ENCODE results near the gene ZC3H7A.
"Not testable (repeated sequence)": the region's sequence is repeated elsewhere in the genome, so short reads cannot be mapped to it uniquely, and the experiment has no call there.

ZC3H7A gene

DNA sequence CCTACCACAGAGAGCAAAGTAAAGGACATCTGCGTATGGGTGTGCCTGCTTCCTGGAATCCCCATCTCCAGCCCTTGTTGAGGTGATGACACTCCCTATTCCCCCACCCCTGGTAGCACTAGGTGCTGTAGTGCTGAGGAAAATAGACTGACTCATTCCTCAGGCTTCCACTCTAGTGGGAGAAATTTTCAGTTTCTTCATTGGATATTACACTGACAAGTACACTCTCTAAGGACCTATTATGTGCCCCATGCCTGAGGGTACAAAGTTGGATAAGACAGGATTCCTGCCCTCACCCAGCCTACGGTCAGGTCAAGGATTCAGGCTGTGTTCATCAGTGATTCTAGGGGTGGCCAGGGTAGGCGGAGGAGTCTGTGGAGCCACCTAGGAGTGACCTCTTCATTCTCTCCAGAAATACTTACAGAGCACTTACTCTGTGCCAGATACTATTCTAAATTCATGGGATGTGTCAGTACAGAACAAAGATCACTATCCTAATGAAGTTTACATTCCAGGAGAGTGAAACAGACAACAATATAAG is 4.5 kb upstream of the ZC3H7A start:
- peak; percentile 49 for DNase-seq (ENCODE audit: low read depth)

DNA sequence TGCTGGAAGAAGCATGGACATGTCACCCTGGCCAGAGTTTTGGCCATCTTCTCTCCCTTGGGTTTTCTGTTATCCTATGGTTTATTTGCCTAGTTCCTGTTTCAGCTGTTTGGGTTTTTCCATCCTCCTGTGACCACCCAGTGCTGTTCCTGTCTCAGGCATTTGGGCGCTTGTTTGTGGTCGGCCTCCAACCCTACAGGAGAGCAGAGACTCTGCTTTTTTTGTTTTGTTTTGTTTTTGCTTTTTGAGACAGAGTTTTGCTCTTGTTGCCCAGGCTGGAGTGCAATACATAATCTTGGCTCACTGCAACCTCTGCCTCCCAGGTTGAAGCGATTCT is 3.3 kb upstream of the ZC3H7A start:
- DNase-seq (ENCODE audit: low read depth) = no peak

DNA sequence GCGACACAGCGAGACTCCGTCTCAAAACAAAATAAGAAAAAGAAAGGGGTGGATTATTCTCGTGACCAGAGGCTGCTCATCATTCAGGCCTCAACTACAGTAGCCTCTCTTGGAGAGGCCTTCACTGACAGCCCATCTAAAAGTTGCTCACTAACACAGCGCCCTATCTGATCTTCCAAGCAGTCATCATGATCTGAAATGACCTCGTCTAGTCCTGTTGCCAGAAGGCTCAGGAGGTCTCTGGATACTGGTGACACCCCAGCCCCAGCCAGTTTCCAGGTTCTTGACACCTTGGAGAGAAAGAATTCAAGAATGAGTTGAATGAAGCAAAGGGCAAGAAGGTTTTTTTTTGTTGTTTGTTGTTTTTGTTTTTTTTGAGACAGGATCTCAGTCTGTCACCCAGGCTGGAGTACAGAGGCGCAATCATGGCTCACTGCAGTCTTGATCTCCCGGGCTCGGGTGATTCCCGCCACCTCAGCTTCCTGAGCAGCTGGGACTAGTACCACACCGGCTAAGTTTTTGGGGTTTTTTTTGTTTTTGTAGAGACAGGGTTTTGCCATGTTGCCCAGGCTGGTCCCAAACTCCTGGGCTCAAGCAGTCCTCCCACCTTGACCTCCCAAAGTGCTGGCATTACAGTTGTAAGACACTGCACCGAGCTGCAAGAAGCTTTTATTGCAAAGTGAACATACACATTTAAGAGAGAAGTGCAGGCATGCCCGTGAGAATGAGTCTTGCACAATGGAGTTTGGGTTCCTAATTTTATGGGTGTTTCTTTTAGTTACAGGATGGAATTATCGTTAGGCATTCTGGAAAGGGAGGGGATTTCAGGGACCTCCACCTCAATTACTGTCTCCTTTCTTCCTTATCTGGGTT is 2.7 kb upstream of the ZC3H7A start:
- DNase-seq (ENCODE audit: low read depth) = no peak

DNA sequence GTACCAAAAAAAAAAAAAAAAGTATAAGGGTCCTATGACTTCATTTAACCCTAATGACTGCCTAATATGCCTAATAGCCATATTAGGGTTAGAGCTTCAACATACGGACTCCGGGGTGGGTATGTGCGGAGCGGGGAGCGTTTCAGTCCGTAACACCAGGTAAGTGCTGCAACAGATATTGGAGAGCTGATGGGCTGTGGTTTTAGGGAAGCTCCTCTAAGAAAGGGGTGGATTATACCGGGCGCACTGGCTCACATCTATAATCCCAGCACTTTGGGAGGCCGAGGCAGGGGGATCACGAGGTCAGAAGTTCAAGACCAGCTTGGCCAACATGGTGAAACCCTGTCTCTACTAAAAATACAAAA is 1.9 kb upstream of the ZC3H7A start:
- DNase-seq (ENCODE audit: low read depth) = no peak

DNA sequence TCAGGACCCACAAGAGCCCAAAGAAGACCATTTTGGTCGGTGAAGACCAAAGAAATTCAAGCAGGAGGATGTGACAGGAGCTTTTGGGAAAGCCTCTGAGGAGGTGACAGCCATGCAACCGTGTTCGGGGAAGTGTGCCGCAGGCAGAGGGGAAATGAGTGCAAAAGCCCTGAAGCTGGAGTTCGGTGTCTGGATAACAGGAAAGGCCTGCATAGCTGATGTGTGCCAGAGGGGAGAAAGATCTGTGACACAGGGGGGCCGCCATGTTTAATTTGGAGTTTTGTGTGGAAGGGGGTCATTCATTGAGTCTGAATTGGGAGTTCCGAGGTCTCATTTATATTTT is 870 bp upstream of the ZC3H7A start:
- DNase-seq (ENCODE audit: low read depth) = no peak

DNA sequence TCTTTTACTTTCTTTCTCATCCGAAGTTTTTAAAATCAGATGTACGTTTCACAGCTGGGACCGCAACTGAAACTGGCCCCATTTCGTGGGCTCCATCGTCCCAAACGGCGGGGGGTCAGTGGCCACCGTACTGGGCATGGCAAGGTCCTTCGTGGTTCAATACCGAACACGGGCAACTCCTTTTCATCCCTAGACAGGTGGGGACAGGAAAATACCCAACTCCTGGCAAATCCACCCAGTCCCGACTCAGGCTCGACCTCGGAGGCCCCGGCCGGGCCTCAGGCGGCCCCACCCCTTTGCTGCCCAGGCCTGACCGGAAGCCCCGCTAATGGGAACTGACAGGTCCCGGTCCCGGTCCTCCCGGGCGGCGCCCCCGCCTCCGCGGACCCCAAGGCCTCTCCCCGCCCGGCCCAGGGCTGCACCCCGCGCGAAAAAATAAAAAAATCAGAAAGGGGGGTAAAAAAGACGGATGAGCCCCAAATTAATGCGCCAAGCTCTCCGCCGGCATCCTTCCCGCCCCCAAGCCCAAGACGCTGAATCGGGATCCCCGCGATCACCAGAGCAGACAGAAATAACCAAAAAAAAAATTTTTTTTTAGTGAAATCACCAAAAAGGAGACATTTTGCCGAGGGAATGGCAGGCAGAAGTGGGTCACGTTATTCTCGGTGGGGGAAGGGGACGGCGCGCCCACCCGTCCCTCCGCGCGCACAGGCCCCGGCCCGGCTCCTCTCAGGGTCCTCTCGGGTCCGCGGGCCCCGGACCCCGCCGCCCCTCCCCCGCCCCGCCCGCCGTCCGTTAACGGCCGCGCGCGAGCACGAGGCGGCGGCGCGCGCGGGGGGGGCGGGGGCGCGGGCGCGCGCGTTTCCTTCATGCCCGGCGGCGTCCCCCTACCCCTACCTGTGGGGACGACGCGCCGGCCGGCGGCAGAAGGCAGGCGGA is 562 bp downstream of the ZC3H7A start:
- no peak for DNase-seq (ENCODE audit: low read depth)

DNA sequence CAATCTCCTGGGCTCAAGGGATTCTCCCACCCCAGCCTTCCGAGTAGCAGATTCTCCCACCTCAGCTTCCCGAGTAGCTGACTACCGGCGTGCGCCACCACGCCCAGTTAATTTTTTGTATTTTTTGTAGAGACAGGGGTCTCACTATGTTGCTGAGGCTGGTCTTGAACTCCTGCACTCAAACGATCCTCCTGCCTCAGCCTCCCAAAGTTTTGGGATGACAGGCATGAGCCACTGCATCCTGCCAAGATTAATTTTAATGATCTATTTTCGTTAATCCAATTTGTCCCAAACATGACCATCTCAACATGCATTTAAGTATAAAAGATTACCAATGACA is 1.2 kb downstream of the ZC3H7A start:
- DNase-seq (ENCODE audit: low read depth) = no peak

DNA sequence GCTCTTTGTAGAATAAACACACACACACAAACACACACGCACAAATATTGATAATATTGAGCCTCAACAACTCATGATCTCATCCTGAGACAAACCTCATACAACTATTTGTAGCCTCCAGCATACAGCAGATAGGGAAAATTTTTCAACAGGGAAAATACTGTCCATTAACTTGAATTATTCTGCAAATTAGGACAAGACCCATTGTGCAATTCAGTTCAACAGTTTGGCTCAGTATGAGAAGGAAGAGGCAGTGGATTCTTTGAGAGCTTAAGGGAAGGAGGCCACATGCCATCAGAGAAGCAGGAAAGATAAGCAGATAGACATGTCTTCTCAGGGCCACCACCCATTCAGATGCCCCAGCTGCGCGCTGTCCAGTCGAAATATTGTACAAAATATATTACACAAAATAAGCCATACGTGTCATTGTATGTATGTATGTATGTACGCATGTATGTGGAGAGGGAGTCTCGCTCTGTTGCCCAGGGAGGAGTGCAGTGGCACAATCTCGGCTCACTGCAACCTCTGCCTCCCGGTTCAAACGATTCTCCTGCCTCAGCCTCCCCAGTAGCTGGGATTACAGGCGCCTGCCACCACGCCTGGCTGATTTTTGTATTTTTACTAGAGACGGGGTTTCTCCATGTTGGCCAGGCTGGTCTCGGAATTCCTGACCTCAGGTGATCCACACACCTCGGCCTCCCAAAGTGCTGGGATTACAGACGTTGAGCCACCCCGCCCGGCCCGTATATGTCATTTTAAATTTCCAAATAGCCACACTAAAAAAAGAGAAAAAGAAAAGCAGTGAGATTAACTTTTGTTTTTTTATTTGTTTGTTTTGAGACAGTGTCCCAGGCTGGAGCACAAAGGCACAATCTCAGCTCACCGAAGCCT is 1.8 kb downstream of the ZC3H7A start:
- DNase-seq (ENCODE audit: low read depth) = no peak

DNA sequence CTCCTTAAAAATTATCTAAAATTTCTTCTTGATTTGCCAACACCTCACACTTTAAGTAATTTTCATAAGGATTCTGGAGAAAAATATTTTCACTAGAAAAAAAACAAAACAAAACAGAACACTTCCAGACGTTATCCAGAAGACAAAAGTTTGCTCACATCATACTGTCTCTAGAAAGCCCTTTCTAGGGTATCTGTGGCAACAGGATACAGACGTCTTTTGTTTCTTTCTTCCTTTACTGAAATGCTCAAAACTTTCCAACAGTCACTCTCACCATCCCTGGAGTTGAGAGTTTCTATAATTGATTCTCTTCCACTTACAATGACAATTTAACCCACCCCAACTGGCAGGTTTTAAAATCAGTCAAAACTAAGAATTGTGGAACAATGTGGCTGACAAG is 2.6 kb downstream of the ZC3H7A start:
- DNase-seq (ENCODE audit: low read depth) = no peak

DNA sequence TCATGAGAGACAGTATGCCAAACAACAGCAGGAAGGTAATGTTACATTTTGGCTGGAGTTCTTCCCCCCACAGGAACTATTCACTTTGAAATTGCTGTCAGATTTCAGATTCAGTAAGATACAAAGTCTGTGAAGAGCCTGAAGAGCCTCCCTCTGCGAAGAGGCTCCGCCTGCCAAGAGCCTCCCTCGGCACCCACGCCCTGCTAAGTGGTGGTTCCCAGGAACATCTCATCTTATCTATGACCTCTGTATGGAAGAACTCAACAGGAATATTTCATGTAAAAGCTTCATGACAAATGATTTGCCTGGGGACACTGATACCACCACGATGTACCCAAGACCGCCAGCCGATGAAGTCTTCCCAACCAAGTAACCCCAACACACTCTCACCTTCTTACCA is 3.2 kb downstream of the ZC3H7A start:
- no peak for DNase-seq (ENCODE audit: low read depth)

DNA sequence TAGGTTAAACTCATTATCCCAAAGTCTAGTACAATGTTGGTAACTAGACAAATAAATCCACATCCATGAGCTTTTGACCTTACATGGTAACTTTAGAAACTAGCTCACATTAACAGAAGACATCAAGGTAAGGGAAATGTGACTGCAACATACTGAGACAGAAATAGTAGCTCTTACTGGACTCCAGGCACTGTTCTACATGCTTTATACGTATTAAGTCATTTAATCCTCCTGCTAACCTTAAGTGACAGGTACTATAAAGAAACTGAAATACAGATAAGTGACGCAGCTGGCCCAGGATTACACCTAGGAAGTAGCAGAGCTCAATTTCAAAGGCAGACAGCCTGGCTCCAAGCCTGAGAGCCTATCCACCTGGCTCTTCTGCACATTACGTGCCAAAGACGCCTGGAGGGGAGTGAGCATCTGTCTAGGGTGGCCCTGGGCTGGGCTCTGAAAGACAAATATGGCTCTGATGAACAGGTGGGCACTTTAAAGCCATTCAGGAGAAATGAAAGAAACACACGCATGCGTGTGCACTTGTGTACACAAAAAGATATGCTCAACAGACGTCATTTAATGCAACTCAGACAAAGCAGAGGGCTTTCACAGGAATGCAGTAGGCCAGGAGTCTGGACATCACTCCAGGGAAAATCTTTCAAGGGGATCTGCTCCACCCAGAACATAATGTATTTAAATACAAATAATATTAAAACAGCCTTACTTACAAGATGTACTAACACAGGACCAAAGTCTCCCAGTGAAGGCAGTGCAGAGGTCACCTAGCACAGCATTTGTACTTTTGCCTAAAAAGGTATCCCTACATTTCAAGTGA is 4.4 kb downstream of the ZC3H7A start:
- DNase-seq (ENCODE audit: low read depth) = no peak

DNA sequence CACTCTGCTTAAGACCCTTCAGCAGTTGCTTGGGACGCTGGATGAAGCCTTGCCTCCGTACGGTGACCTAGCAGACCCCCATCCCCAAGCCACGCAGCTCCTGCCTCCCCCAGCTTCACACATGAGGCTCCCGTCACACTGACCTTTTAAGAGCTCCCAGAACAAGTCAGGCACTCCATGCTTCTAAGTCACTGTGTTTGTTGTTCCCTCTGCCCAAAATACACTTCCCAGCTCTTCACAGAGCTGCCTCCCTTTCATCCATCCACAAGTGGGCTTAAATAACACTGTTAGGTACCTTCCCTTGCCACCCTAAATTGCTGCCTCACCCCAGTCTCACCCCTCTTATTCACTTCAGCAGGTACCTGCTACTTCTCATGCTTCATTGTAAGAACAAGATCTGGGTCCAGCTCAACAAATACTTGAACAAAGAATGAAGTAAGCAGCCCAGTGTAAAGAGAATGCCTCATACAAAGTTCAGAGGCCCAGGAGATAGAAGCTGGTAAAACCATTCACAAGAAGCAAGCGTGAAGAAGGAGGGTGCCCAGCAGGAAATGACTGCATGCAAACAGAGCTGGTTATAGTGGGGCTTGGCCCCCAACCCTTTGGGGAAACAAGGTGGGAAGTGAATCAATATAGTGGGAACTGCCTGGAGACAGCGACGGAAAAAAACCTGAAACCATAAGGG is 5.8 kb downstream of the ZC3H7A start:
- DNase-seq (ENCODE audit: low read depth) = no peak

DNA sequence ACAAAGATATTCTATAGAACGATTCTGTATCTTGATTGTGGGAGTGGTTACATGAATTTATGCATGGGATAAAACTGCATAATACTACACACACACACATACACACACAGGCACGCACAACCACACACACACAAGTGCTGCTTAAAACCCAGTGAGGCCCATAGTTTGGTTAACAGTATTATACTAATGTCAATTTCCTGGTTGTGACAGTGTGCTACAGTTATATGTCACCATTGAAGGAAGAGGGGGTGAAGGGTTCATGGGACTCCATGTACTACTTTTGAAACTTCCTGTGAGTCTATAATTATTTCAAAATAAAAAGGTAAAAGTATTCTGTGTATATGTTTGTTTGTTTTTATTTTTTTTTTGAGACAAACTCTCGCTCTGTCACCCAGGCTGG is 8.1 kb downstream of the ZC3H7A start:
- no peak for DNase-seq (ENCODE audit: low read depth)

DNA sequence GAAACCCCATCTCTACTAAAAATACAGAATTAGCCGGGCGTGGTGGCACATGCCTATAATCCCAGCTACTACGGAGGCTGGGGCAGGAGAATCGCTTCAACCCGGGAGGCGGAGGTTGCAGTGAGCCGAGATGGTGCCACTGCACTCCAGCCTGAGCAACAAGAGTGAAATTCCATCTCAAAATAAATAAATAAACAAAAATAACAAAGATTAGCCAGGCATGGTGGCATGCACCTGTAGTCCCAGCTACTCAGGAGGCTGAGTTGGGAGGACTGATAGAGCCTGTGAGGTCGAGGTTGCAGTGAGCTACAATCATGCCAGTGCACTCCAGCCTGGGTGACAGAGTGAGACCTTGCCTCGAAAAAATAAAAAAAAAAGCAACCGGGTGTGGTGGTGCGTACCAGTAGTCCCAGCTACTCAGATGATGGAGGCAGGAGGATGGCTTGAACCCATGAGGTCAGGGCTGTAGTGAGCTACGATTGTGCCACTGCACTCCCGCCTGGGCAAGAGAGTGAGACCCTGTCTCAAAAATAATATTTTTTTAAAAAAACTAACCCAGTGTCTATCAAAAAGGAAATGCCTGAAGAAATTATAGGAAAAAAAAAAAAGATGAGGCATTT is 12.0 kb downstream of the ZC3H7A start:
- not testable (repeated sequence) for DNase-seq (ENCODE audit: low read depth)

DNA sequence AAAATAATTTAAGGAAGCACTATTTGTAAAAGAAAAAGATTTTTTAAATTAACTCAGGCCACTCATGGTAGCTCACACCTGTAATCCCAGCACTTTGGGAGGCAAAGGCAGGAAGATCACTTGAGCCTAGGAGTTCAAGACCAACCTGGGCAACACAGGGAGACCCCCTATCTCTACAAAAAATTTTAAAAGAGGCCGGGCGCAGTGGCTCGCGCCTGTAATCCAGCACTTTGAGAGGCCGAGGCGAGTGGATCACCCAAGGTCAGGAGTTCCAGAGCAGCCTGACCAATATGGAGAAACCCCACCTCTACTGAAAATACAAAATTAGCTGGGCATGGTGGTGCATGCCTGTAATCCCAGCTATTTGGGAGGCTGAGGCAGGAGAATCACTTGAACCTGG is 12.7 kb downstream of the ZC3H7A start:
- not testable (repeated sequence) for DNase-seq (ENCODE audit: low read depth)

DNA sequence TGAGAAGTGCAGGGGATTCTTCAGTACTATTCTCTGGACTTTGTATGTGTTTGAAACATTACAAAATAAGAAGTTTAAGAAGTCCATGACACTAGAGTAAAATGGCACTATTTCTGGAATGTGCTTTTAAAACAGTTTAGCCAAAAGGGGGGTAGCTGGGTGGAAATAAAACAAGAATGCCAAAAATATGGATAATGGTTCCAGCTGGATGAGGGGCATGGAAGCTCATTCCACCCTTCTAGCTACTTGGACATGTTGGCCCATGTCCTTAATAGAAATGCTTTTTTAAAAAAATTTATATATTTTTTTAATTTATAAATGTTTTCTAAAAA is 13.1 kb downstream of the ZC3H7A start:
- DNase-seq (ENCODE audit: low read depth) = no peak

DNA sequence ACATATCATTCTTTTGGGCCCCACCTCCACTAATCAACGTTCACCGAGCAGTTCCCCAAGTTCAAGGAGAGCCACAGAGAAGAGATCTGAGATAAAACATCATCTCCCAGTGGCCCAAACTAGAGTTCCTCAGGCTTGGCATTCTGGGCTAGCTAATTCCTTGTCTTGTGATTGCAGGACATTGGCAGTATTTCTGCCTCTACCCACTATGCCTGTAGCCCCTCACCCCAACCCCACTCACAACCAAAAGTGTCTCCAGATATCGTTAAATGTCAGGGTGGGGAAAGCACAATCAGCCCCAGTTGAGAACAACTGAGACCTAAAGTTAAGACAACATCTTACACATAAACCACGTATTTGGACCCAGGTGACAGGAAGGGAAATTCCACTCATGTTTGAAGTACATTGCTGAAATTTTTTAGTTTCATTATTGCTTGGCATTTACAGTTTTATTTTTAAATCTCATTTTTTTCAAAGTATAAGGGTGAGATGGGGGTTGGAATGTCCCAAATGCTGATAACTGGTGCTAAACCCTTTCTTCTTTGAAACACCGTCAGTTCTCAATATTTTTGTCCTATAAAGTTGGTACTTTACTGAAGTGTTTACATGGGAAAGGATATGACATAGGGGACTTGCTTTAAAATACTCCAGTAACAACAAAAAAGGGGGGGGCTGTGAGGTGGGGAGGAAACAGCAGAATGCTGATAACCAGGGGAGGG is 13.6 kb downstream of the ZC3H7A start:
- no peak for DNase-seq (ENCODE audit: low read depth)

DNA sequence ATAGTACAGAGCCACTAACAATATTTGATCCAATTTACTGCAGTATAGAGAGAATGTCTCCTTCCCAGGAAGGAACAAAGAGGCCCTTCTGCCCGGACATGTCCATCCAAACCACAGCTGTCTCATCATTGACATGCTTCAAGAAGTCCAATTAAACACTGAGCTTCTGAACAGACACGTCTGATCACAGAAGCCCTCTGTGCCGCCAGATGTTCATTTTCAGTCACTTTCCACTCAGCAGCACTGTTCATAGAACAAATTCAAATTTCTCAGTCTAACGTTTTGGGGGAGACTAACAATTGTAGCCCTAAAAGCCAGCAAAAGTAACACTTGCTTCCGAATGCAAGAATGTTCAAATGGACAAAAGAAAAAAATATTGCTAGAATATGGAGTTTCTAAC is 15.3 kb downstream of the ZC3H7A start:
- no peak for DNase-seq (ENCODE audit: low read depth)

DNA sequence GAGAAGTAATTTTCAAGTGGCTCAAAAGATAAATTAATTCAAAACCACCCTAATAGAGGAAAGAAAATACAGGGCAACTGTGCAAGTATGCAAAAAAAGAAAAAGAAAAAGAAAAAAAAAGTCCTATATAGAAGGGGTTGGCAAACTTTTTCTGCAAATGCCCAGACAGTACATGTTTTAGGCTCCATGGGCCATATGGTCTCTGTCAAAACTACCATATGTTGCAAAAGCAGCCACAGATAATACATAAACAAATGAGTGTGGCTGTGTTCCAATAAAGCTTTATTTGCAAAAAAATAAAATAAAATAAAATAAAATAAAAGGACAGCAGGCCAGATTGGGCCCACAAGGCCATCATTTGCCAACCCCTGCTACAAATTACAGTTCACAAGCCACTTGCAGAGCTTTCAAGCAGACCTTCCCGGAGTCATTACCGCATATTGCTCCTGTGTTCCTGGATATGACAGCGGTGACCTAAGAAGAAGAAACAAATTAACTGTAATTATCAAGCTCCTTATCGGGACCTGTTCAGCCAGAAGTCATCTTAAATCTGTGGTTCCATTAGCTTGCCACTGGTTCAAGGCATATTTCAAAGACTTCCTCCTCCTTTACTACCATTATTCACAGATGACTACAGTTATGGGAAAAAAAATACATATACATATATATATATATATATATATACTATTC is 15.9 kb downstream of the ZC3H7A start:
- no peak for DNase-seq (ENCODE audit: low read depth)

Data from GM04503 (cell line).